Smooth muscle cell (in vitro differentiated cells): ENCODE measurements around the gene ANKRD2. TPM values are rescaled to one million over a fixed set of nuclear protein-coding genes. Genes with fewer than 3 reads are reported as not detected.
A peak's percentile ranks its signal among the peaks of the same experiment; 100 is the strongest.

Experiments
- DNase-seq: peaks from one replicate; lab custom pipeline; 2025; ENCODE audit not compliant: unreplicated experiment; lab: John Stamatoyannopoulos, UW
- H2AFZ ChIP-seq: fragments of 200-600 bp; sonication (generic); 2 replicates; pipeline ENCODE4 v1.6.0; 2016; ENCODE audit warnings: antibody characterized with exemption, low read depth, mild to moderate bottlenecking
- H3F3A ChIP-seq: fragments of 200-600 bp; sonication (generic); 2 replicates; pipeline ENCODE4 v1.6.0; 2017; ENCODE audit warnings: antibody characterized with exemption, low read depth
- H3K27ac ChIP-seq: fragments of 200-600 bp; sonication (generic); 2 replicates; pipeline ENCODE4 v1.5.1; 2016; ENCODE audit warnings: low read depth, mild to moderate bottlenecking
- H3K27me3 ChIP-seq: fragments of 200-600 bp; sonication (generic); 2 replicates; pipeline ENCODE4 v1.6.1; 2016; ENCODE audit warnings: low read depth, mild to moderate bottlenecking
- H3K36me3 ChIP-seq: fragments of 200-600 bp; sonication (generic); 2 replicates; pipeline ENCODE4 v1.5.1; 2016; ENCODE audit warnings: low read depth
- H3K4me1 ChIP-seq: fragments of 200-600 bp; sonication (generic); 2 replicates; pipeline ENCODE4 v1.5.1; 2016; ENCODE audit warnings: low read depth
- H3K4me2 ChIP-seq: fragments of 200-600 bp; sonication (generic); 2 replicates; pipeline ENCODE4 v1.6.0; 2016; ENCODE audit warnings: mild to moderate bottlenecking
- H3K4me3 ChIP-seq: fragments of 200-600 bp; sonication (generic); 2 replicates; pipeline ENCODE4 v1.5.1; 2016; ENCODE audit warnings: mild to moderate bottlenecking
- H3K79me2 ChIP-seq: fragments of 200-600 bp; sonication (generic); 2 replicates; pipeline ENCODE4 v1.6.0; 2016; ENCODE audit warnings: low read depth, mild to moderate bottlenecking
- H3K9ac ChIP-seq: fragments of 200-600 bp; sonication (generic); 2 replicates; pipeline ENCODE4 v1.6.0; 2016; ENCODE audit warnings: low read depth
- H3K9me3 ChIP-seq: fragments of 200-600 bp; sonication (generic); replicated peaks from 2 replicates; pipeline ENCODE4 v1.5.1; 2016; ENCODE audit warnings: low read depth
- H4K20me1 ChIP-seq: fragments of 200-600 bp; sonication (generic); 2 replicates; pipeline ENCODE4 v1.6.0; 2016; ENCODE audit warnings: low read depth
- CTCF ChIP-seq: fragments of 200-600 bp; sonication (generic); IDR thresholded peaks from 2 replicates; pipeline ENCODE4 v1.5.1; 2017; ENCODE audit warnings: borderline replicate concordance, mild to moderate bottlenecking, antibody characterized with exemption; ENCODE audit not compliant: insufficient read depth, poor library complexity, severe bottlenecking
- WGBS: methylation state at CpG from one replicate; pipeline ENCODE4 v1.1.7; 2016; ENCODE audit warnings: low lambda C conversion rate; 5-methylcytosine and 5-hydroxymethylcytosine counted together
- polyA plus RNA-seq: library from polyadenylated mRNA; unstranded; fragments of >200 nt; fragmentation: Nextera tagmentation; extraction: Ambion mirVana; gene quantifications from 2 replicates; pipeline ENCODE4 v1.2.1, GENCODE V29; 2016
- total RNA-seq: library from RNA; depleted of rRNA; stranded (reverse); fragments of >200 nt; gene quantifications from 2 replicates; pipeline ENCODE4 v1.2.3, GENCODE V29; 2014

ANKRD2 gene
- total and polyA plus RNA-seq, 2 experiments from 2014 or later, result 0.30 TPM; not detected in 1

- H4K20me1 ChIP-seq, result no peaks in the 10 kb centered on the region
- TF ChIP-seq CTCF, result no peak
- H3K4me3 ChIP-seq, result no peak overlapping the region
- H3K4me1 ChIP-seq, result peaks cover 39% of the 10 kb centered on the region
- no peak overlapping the region for H3K9ac ChIP-seq
- DNase-seq, result no peak
- H3K4me2 ChIP-seq, result no peak overlapping the region
- no peaks in the 10 kb centered on the region for H3K9me3 ChIP-seq
- H3K27me3 ChIP-seq, result no peaks in the 10 kb centered on the region
- 58% methylated on average over 4 of the region's 4 CpGs for WGBS
- no peak overlapping the region for H2AFZ ChIP-seq
- H3K79me2 ChIP-seq, result peaks cover 50% of the 10 kb centered on the region
- H3K36me3 ChIP-seq, result no peaks in the 10 kb centered on the region
- peak overlapping the region; percentile 97 for H3K27ac ChIP-seq
- peaks cover 22% of the 10 kb centered on the region for H3F3A ChIP-seq
Measured at GRCh38 chr10:97547962-97548361, 24.6 kb upstream of the ANKRD2 start.

DNA sequence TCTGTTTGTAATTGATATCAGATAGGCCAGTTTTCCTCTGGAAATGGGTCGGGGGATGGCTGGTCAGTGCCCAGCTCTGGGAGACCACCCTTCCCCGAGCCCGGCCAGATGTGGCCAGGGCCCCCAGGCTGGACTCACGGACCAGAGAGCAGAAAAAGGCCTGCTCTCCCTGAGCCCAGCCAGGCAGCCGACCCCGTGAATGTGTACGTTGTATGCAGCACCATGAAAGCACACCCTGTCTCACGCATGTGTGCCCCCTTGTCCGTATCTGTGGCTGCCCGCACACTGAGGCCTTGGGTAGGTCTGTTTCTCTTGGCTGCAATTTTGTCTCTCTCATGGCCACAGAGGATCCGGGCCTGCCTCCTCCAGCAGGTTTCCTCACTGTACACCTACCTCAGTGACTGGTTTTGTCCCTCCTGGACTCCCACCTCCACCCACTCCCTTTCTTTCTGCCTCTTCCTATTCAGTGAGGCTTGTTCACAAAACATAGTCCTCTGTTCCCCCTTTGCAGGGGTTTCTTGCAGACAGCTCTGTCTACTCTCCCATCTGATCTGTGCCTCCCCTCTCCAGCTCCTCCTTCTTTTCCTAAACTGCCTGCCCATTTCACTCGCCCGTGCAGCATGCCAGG, 23.6 kb upstream of the ANKRD2 start:
- H3K4me2 ChIP-seq, result peak overlapping the region; percentile 76
- no peak overlapping the region for H2AFZ ChIP-seq
- TF ChIP-seq CTCF, result no peak
- peaks cover 52% of the 10 kb centered on the region for H3K79me2 ChIP-seq
- peak overlapping the region; percentile 88 for H3K9ac ChIP-seq
- H3K4me1 ChIP-seq, result peaks cover 36% of the 10 kb centered on the region
- H4K20me1 ChIP-seq, result peaks cover 3% of the 10 kb centered on the region
- H3F3A ChIP-seq, result peaks cover 16% of the 10 kb centered on the region
- no peak for DNase-seq
- no peak overlapping the region for H3K4me3 ChIP-seq
- peak overlapping the region; percentile 97 for H3K27ac ChIP-seq
- no peaks in the 10 kb centered on the region for H3K9me3 ChIP-seq
- no peaks in the 10 kb centered on the region for H3K36me3 ChIP-seq
- WGBS, result 79% methylated on average over 13 of the region's 13 CpGs
- no peaks in the 10 kb centered on the region for H3K27me3 ChIP-seq

GRCh38 chr10:97549587-97550322, 22.8 kb upstream of the ANKRD2 start:
- Histone ChIP-seq H3F3A (peaks cover 16% of the 10 kb centered on the region), H3K9ac (peak overlapping the region; percentile 88), H3K4me1 (peaks cover 36% of the 10 kb centered on the region), H2AFZ (no peak overlapping the region), H3K27ac (peak overlapping the region; percentile 97), H3K9me3 (no peaks in the 10 kb centered on the region), H4K20me1 (peaks cover 3% of the 10 kb centered on the region), H3K27me3 (no peaks in the 10 kb centered on the region), H3K79me2 (peaks cover 54% of the 10 kb centered on the region), H3K4me3 (no peak overlapping the region), H3K36me3 (no peaks in the 10 kb centered on the region), H3K4me2 (peak overlapping the region; percentile 76)
- DNase-seq, result no peak
- 29% methylated on average over 13 of the region's 13 CpGs for WGBS
- no peak for TF ChIP-seq CTCF
